ENCODE measurements around the gene ATG16L1.

GRCh38 chr2:233300401-233300800 lies 48.9 kb downstream of the ATG16L1 start:
- TF ChIP-seq CTCF (IDR thresholded peaks at IDR 0.05; ENCODE audit: borderline replicate concordance, extremely low read depth, low read length, poor library complexity, severe bottlenecking), result no peak
- TF ChIP-seq EZH2 (IDR thresholded peaks at IDR 0.05; ENCODE audit: borderline replicate concordance, low read depth, low read length, severe bottlenecking), result no peak

All from DND-41 (cell line).